Measurements from ENCODE around the gene TEX14.

DNA sequence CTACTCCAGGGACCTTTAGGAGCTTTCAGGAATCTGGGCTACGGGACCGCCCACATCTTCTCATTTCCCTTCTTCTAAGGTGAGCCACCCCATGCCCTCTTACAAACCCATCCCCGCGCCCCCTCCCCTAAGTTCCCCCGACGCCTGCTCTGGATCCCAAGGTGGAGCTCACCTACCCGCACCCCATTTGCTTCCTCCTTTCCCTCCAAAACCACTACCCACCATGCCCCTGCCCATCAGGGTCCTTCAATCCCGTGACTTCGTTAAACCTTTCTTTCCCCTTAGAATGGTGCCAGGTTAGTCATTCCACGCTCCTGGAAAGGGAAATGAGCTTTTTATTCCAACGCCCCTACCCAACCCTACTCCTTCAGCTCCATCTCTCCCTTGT, 177.1 kb downstream of the TEX14 start:
- TF ChIP-seq, protein P1, sequence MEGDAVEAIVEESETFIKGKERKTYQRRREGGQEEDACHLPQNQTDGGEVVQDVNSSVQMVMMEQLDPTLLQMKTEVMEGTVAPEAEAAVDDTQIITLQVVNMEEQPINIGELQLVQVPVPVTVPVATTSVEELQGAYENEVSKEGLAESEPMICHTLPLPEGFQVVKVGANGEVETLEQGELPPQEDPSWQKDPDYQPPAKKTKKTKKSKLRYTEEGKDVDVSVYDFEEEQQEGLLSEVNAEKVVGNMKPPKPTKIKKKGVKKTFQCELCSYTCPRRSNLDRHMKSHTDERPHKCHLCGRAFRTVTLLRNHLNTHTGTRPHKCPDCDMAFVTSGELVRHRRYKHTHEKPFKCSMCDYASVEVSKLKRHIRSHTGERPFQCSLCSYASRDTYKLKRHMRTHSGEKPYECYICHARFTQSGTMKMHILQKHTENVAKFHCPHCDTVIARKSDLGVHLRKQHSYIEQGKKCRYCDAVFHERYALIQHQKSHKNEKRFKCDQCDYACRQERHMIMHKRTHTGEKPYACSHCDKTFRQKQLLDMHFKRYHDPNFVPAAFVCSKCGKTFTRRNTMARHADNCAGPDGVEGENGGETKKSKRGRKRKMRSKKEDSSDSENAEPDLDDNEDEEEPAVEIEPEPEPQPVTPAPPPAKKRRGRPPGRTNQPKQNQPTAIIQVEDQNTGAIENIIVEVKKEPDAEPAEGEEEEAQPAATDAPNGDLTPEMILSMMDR (IDR thresholded peaks at IDR 0.05), result no peak
- TF ChIP-seq POLR2AphosphoS5 (IDR thresholded peaks at IDR 0.05; ENCODE audit: insufficient read depth in 1 of 2, low read depth in 1 of 2), result no peak
- no peak for TF ChIP-seq POLR2A (IDR thresholded peaks at IDR 0.05)
